HEK293T (cell line): ENCODE measurements around the gene SPDYE4.

Experiments
- CTCF ChIA-PET: fragments of 350-600 bp; formaldehyde crosslinking; extraction: SDS; loops from one replicate; lab custom pipeline; 2021; ENCODE audit warnings: antibody characterized with exemption, inconsistent platforms; lab: Yijun Ruan, JAX
- POLR2A ChIA-PET: fragments of 350-600 bp; formaldehyde crosslinking; extraction: SDS; loops from one replicate; lab custom pipeline; 2020; ENCODE audit warnings: antibody characterized with exemption, inconsistent platforms; lab: Yijun Ruan, JAX
- DNase-seq: peaks from one replicate; pipeline ENCODE4 v3.0.0; 2012; ENCODE audit warnings: mixed read lengths; ENCODE audit errors: extremely low spot score
- ARNT ChIP-seq: fragments of 450-650 bp; IDR thresholded peaks from 2 replicates; pipeline ENCODE4 v1.6.1; 2017; ENCODE audit warnings: mild to moderate bottlenecking
- BHLHE40 ChIP-seq: fragments of 450-650 bp; IDR thresholded peaks from 2 replicates; pipeline ENCODE4 v1.6.1; 2016; ENCODE audit warnings: mild to moderate bottlenecking, moderate library complexity, borderline replicate concordance
- CTBP1 ChIP-seq: fragments of 450-650 bp; IDR thresholded peaks from 2 replicates; pipeline ENCODE4 v1.6.1; 2016; ENCODE audit warnings: borderline replicate concordance
- ELF4 ChIP-seq: fragments of 450-650 bp; IDR thresholded peaks from 2 replicates; pipeline ENCODE4 v1.6.1; 2017; ENCODE audit warnings: antibody characterized with exemption
- FOXA1 ChIP-seq: fragments of 450-650 bp; IDR thresholded peaks from 2 replicates; pipeline ENCODE4 v1.6.1; 2016; ENCODE audit warnings: mild to moderate bottlenecking
- FOXK2 ChIP-seq: fragments of 450-650 bp; IDR thresholded peaks from 2 replicates; pipeline ENCODE4 v1.6.1; 2016; ENCODE audit warnings: mild to moderate bottlenecking
- FOXM1 ChIP-seq: fragments of 450-650 bp; IDR thresholded peaks from 2 replicates; pipeline ENCODE4 v1.6.1; 2017; ENCODE audit warnings: mild to moderate bottlenecking, borderline replicate concordance
- HDGF ChIP-seq: fragments of 450-650 bp; IDR thresholded peaks from 2 replicates; pipeline ENCODE4 v1.6.1; 2017; ENCODE audit warnings: antibody characterized with exemption, borderline replicate concordance
- L3MBTL2 ChIP-seq: fragments of 450-650 bp; conservative IDR thresholded peaks from 2 replicates; pipeline ENCODE4 v1.6.1; 2016; ENCODE audit warnings: mild to moderate bottlenecking
- LEF1 ChIP-seq: fragments of 450-650 bp; IDR thresholded peaks from 2 replicates; pipeline ENCODE4 v1.6.1; 2017; ENCODE audit warnings: mild to moderate bottlenecking, borderline replicate concordance
- NFRKB ChIP-seq: fragments of 450-650 bp; IDR thresholded peaks from 2 replicates; pipeline ENCODE4 v1.6.1; 2016; ENCODE audit warnings: mild to moderate bottlenecking, moderate library complexity
- SP1 ChIP-seq: fragments of 450-650 bp; IDR thresholded peaks from 2 replicates; pipeline ENCODE4 v1.6.1; 2017
- SUZ12 ChIP-seq: fragments of 450-650 bp; IDR thresholded peaks from 2 replicates; pipeline ENCODE4 v1.6.1; 2016; ENCODE audit warnings: mild to moderate bottlenecking
- TARDBP ChIP-seq: fragments of 450-650 bp; IDR thresholded peaks from 2 replicates; pipeline ENCODE4 v1.6.1; 2016
- ZNF384 ChIP-seq: fragments of 450-650 bp; IDR thresholded peaks from 2 replicates; pipeline ENCODE4 v1.6.1; 2016
- TF ChIP-seq, protein P1 (sequence below): fragments of 450-650 bp; IDR thresholded peaks from 2 replicates; pipeline ENCODE4 v1.6.1; 2016

SPDYE4 gene

GRCh38 chr17:8712698-8713097, 45.6 kb downstream of the SPDYE4 start:
- ChIA-PET CTCF (no interaction called here), POLR2A (no interaction called here)

GRCh38 chr17:8711291-8711690, 47.1 kb downstream of the SPDYE4 start:
- ChIA-PET POLR2A (no interaction called here), CTCF (interaction anchor here (0.6 kb wide), 1 partner anchor 14 kb away, joined by 3 read pairs; no protein-coding TSS in a partner anchor)
- DNase-seq, result no peak
- TF ChIP-seq FOXA1 (no peak), BHLHE40 (no peak), CTBP1 (no peak), L3MBTL2 (no peak), FOXK2 (no peak), HDGF (no peak), ZNF384 (no peak), LEF1 (no peak), TARDBP (no peak), NFRKB (no peak), SP1 (no peak), ELF4 (no peak), FOXM1 (no peak), SUZ12 (no peak), ARNT (no peak)
- TF ChIP-seq, protein P1, sequence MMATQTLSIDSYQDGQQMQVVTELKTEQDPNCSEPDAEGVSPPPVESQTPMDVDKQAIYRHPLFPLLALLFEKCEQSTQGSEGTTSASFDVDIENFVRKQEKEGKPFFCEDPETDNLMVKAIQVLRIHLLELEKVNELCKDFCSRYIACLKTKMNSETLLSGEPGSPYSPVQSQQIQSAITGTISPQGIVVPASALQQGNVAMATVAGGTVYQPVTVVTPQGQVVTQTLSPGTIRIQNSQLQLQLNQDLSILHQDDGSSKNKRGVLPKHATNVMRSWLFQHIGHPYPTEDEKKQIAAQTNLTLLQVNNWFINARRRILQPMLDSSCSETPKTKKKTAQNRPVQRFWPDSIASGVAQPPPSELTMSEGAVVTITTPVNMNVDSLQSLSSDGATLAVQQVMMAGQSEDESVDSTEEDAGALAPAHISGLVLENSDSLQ, result no peak

More at GRCh38 chr17:8712698-8713097, 45.6 kb downstream of the SPDYE4 start:
- TF ChIP-seq SUZ12 (no peak), NFRKB (no peak), FOXK2 (no peak), HDGF (no peak), L3MBTL2 (no peak), SP1 (no peak), BHLHE40 (no peak), LEF1 (no peak), ELF4 (no peak), ARNT (no peak), ZNF384 (no peak)
- TF ChIP-seq, protein P1, result no peak
- DNase-seq, result no peak

DNA sequence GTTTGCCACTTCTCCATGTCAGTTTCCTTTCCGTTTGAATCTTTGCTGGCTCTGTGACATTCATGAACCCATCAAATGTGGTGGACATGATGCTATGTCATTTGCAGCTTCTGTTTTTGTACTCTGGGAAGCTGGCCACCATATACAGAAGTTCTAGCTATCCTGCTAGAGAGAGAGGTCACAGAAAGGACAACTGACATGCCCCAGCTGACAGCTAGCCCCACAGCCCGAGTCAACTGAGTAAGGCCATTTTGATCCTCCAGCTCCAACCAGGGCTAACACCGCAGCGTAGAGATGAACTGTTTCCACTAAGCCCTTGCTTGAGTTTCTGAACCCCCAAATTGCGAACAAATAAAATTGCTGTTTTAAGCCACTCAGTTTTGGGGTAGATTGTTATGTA, 47.5 kb downstream of the SPDYE4 start:
- CTCF ChIA-PET, result no interaction called here
- POLR2A ChIA-PET, result no interaction called here
- no peak for TF ChIP-seq FOXM1
- DNase-seq, result no peak

- POLR2A ChIA-PET, result no interaction called here
- CTCF ChIA-PET, result no interaction called here
- TF ChIP-seq FOXK2 (no peak), TARDBP (no peak), SP1 (no peak), L3MBTL2 (no peak)
- TF ChIP-seq, protein P1, result no peak
- no peak for DNase-seq
Measured at GRCh38 chr17:8709006-8709405, 49.3 kb downstream of the SPDYE4 start.

GRCh38 chr17:8708025-8708461, 50.3 kb downstream of the SPDYE4 start:
- DNase-seq, result no peak
- POLR2A ChIA-PET, result interaction anchor here (0.8 kb wide), 1 partner anchor 76 kb away, joined by 3 read pairs; no protein-coding TSS in a partner anchor
- TF ChIP-seq HDGF, result no peak
- no peak for TF ChIP-seq FOXA1
- TF ChIP-seq, protein P1, result no peak
- TF ChIP-seq LEF1, result no peak
- TF ChIP-seq L3MBTL2, result no peak
- TF ChIP-seq ZNF384, result no peak
- no peak for TF ChIP-seq NFRKB
- TF ChIP-seq ARNT, result no peak
- no peak for TF ChIP-seq FOXK2
- TF ChIP-seq BHLHE40, result no peak
- CTCF ChIA-PET, result interaction anchor here (1.0 kb wide), 1 partner anchor 13 kb away, joined by 3 read pairs; no protein-coding TSS in a partner anchor

DNA sequence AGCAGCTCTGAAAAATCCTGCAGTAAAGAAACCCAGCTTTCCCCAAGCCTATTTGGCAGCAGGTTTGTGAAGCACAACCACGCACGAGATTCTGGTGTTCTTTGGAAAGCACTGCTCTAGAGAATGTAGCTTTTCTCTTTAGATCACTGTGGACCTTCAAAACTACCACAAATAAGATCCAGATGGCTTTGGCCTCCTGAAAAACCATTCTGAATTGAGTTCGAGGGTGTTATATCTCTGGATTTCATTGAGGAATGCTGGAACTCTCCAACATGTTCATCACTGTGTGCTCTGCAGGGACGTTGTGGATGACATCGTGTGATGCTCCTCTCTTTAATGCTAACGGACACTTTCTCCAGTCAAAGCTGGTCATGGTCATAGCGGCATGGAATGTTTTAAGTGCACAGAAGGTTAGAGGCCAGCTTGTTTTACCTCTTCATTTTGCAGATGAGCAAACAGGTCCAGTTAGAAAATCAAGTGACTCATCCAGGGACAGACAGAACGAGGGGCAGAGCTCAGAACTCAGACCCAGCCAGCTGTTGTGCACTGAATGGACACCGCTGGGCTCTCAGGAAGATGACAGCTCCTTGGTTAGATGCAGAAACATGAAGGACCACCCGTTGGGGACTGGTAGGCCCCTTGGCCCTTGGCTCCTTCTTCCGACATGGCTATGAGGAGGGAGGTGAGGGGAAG, 50.9 kb downstream of the SPDYE4 start:
- TF ChIP-seq NFRKB (no peak), SP1 (no peak), ELF4 (no peak), HDGF (no peak), L3MBTL2 (no peak), BHLHE40 (no peak)
- CTCF ChIA-PET, result interaction anchor here (1.0 kb wide), 1 partner anchor 13 kb away, joined by 3 read pairs; no protein-coding TSS in a partner anchor
- DNase-seq, result no peak
- POLR2A ChIA-PET, result interaction anchor here (0.8 kb wide), 1 partner anchor 76 kb away, joined by 3 read pairs; no protein-coding TSS in a partner anchor
